NCI-H1694 treated with DMSO at 0.1 percent for 48 hours (cell line): ENCODE data around the gene PPP1R12C.

Experiments
- DNase-seq: peaks from one replicate; lab custom pipeline; 2025; lab: John Stamatoyannopoulos, UW

Gene PPP1R12C

GRCh38 chr19:55046975-55047622 is 70.3 kb downstream of the PPP1R12C start:
- DNase-seq, result no peak

GRCh38 chr19:55044771-55045716 is 72.4 kb downstream of the PPP1R12C start:
- no peak for DNase-seq

- DNase-seq, result no peak
Observed at GRCh38 chr19:55044286-55044685, 73.2 kb downstream of the PPP1R12C start.

- DNase-seq, result no peak
Observed at GRCh38 chr19:55042688-55043087, 74.7 kb downstream of the PPP1R12C start.

- DNase-seq, result no peak
Observed at GRCh38 chr19:55042344-55042678, 75.1 kb downstream of the PPP1R12C start.

GRCh38 chr19:55041627-55042343 is 75.7 kb downstream of the PPP1R12C start:
- no peak for DNase-seq

GRCh38 chr19:55041244-55041626 is 76.2 kb downstream of the PPP1R12C start:
- no peak for DNase-seq
